Measurements from ENCODE around the gene NELL1. TPM values are rescaled to one million over a fixed set of nuclear protein-coding genes. Genes with fewer than 3 reads are reported as not detected.

Gene NELL1
- total and polyA plus RNA-seq, 2 donors (not counting 1 experiment from before 2014, with no cell fraction given): not detected

DNA sequence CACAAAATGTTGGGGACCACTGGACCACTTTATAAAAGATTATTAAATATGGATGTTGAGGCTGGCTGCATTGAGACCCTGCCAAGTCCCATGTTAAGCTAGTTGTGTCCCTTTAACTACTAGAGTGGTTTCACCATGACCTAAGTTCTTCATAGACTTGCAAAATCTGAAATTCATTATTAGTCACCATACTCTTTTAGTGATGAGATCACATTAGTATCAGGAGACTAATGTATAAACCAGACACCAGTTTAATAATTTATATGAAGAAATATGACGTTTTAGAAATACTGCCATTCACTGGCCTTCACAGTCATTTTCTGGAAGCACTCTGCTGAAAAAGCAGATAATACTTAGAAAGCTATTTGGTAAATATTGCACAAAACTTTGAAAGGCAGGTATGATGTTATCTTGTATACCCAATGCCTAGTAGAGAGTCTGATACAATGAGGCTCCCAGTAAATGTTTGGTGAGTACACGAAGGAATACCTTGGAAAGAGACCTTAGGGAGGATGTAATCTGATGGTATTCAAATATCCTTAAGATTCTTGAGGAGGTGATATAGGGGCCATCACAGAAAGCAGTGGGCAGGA lies 795.3 kb downstream of the NELL1 start:
- H3K4me2 ChIP-seq (ENCODE audit: extremely low read depth, insufficient read depth, low read length): no peak overlapping the region
- H3K27ac ChIP-seq (ENCODE audit: insufficient read depth, low read length): no peak overlapping the region
- no peaks in the 10 kb centered on the region for H3K4me1 ChIP-seq (ENCODE audit: control insufficient read depth, extremely low read depth, insufficient read depth, low read length)
- DNase-seq (ENCODE audit: low read depth in 2 of 2): no peak
- TF ChIP-seq, protein P1, sequence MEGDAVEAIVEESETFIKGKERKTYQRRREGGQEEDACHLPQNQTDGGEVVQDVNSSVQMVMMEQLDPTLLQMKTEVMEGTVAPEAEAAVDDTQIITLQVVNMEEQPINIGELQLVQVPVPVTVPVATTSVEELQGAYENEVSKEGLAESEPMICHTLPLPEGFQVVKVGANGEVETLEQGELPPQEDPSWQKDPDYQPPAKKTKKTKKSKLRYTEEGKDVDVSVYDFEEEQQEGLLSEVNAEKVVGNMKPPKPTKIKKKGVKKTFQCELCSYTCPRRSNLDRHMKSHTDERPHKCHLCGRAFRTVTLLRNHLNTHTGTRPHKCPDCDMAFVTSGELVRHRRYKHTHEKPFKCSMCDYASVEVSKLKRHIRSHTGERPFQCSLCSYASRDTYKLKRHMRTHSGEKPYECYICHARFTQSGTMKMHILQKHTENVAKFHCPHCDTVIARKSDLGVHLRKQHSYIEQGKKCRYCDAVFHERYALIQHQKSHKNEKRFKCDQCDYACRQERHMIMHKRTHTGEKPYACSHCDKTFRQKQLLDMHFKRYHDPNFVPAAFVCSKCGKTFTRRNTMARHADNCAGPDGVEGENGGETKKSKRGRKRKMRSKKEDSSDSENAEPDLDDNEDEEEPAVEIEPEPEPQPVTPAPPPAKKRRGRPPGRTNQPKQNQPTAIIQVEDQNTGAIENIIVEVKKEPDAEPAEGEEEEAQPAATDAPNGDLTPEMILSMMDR (conservative IDR thresholded peaks at IDR 0.05 in 1 of 2, IDR thresholded peaks at IDR 0.05 in 1 of 2; ENCODE audit: low read depth in 1 of 2, low read length in 2 of 2): no peak
- no peak for TF ChIP-seq EZH2 (IDR thresholded peaks at IDR 0.05; ENCODE audit: low read length, missing control alignments)
- H3K79me2 ChIP-seq (ENCODE audit: control insufficient read depth, insufficient read depth, low read length): no peaks in the 10 kb centered on the region
- H3K4me3 ChIP-seq (replicated peaks in 1 of 4; ENCODE audit: control extremely low read depth in 1 of 4, insufficient read depth in 1 of 4, low read depth in 3 of 4, low read length in 4 of 4): no peak overlapping the region
- H3K27me3 ChIP-seq (ENCODE audit: control insufficient read depth, insufficient read depth, low read length): no peaks in the 10 kb centered on the region
- H3K36me3 ChIP-seq (ENCODE audit: control insufficient read depth, insufficient read depth, low read length): no peaks in the 10 kb centered on the region
- no peak overlapping the region for H2AFZ ChIP-seq (ENCODE audit: low read length)
- no peak overlapping the region for H3K9ac ChIP-seq (ENCODE audit: insufficient read depth, low read length)
- no peaks in the 10 kb centered on the region for H3K9me3 ChIP-seq (ENCODE audit: control insufficient read depth, insufficient read depth, low read depth, low read length)
- no peaks in the 10 kb centered on the region for H4K20me1 ChIP-seq (ENCODE audit: control insufficient read depth, extremely low read depth, insufficient read depth, low read length)

DNA sequence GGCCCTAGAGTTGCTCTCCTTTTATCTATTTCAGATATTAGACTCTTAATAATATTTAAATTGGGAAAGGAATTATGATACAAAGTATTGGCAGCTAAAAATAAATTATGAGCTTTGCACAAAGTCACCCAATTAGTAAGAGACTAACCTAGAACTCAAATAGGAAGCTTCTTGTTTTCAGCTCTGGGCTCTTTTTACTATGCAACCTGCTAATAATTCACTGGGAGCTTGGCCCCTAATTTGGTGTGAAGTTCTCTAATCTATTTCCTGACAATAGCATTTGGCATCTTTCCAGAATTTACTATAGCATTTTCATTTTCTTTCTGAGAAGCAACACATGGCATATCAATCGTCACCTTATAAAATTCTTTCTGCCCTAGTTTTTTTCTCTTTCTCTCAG lies 795.8 kb downstream of the NELL1 start:
- Histone ChIP-seq H3K79me2 (ENCODE audit: control insufficient read depth, insufficient read depth, low read length) (no peaks in the 10 kb centered on the region), H3K27ac (ENCODE audit: insufficient read depth, low read length) (no peak overlapping the region), H3K4me1 (ENCODE audit: control insufficient read depth, extremely low read depth, insufficient read depth, low read length) (no peaks in the 10 kb centered on the region), H4K20me1 (ENCODE audit: control insufficient read depth, extremely low read depth, insufficient read depth, low read length) (no peaks in the 10 kb centered on the region), H3K4me2 (ENCODE audit: extremely low read depth, insufficient read depth, low read length) (no peak overlapping the region), H3K9ac (ENCODE audit: insufficient read depth, low read length) (no peak overlapping the region), H2AFZ (ENCODE audit: low read length) (no peak overlapping the region), H3K36me3 (ENCODE audit: control insufficient read depth, insufficient read depth, low read length) (no peaks in the 10 kb centered on the region), H3K27me3 (ENCODE audit: control insufficient read depth, insufficient read depth, low read length) (no peaks in the 10 kb centered on the region), H3K4me3 (replicated peaks in 1 of 4; ENCODE audit: control extremely low read depth in 1 of 4, insufficient read depth in 1 of 4, low read depth in 3 of 4, low read length in 4 of 4) (no peak overlapping the region), H3K9me3 (ENCODE audit: control insufficient read depth, insufficient read depth, low read depth, low read length) (no peaks in the 10 kb centered on the region)
- TF ChIP-seq, protein P1 (conservative IDR thresholded peaks at IDR 0.05 in 1 of 2, IDR thresholded peaks at IDR 0.05 in 1 of 2; ENCODE audit: low read depth in 1 of 2, low read length in 2 of 2): no peak
- no peak for TF ChIP-seq EZH2 (IDR thresholded peaks at IDR 0.05; ENCODE audit: low read length, missing control alignments)
- DNase-seq (ENCODE audit: low read depth in 2 of 2): no peak

DNA sequence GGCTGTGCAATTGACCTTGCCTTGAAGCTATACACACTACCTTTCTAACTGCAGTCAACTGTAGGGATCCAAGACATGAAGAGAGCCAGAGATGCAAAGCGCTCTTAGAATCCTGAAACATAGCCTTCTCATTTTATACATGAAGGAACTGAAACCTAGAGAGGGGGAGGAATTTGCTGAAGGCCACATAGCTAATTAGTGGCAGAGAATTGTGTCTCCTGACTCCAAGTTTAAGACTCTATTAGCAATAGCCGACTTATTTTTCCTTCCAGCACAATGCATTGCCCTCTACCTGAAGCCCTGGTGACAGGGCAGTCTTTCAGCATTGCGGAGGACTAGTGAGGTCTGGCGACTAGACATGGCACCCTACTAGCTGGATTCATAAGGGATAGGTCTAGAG lies 796.5 kb downstream of the NELL1 start:
- Histone ChIP-seq H3K9me3 (ENCODE audit: control insufficient read depth, insufficient read depth, low read depth, low read length) (no peaks in the 10 kb centered on the region), H3K4me3 (replicated peaks in 1 of 4; ENCODE audit: control extremely low read depth in 1 of 4, insufficient read depth in 1 of 4, low read depth in 3 of 4, low read length in 4 of 4) (no peak overlapping the region), H3K4me1 (ENCODE audit: control insufficient read depth, extremely low read depth, insufficient read depth, low read length) (no peaks in the 10 kb centered on the region), H3K27me3 (ENCODE audit: control insufficient read depth, insufficient read depth, low read length) (no peaks in the 10 kb centered on the region), H3K27ac (ENCODE audit: insufficient read depth, low read length) (no peak overlapping the region), H3K9ac (ENCODE audit: insufficient read depth, low read length) (no peak overlapping the region), H3K36me3 (ENCODE audit: control insufficient read depth, insufficient read depth, low read length) (no peaks in the 10 kb centered on the region), H2AFZ (ENCODE audit: low read length) (no peak overlapping the region), H4K20me1 (ENCODE audit: control insufficient read depth, extremely low read depth, insufficient read depth, low read length) (no peaks in the 10 kb centered on the region), H3K79me2 (ENCODE audit: control insufficient read depth, insufficient read depth, low read length) (no peaks in the 10 kb centered on the region), H3K4me2 (ENCODE audit: extremely low read depth, insufficient read depth, low read length) (no peak overlapping the region)
- TF ChIP-seq, protein P1 (conservative IDR thresholded peaks at IDR 0.05 in 1 of 2, IDR thresholded peaks at IDR 0.05 in 1 of 2; ENCODE audit: low read depth in 1 of 2, low read length in 2 of 2): no peak
- no peak for TF ChIP-seq EZH2 (IDR thresholded peaks at IDR 0.05; ENCODE audit: low read length, missing control alignments)
- no peak for DNase-seq (ENCODE audit: low read depth in 2 of 2)
